Measurements from ENCODE around the gene INSYN1.
A peak's percentile ranks its signal among the peaks of the same experiment; 100 is the strongest.

INSYN1 gene

GRCh38 chr15:73779974-73780373 is 26.8 kb upstream of the INSYN1 start:
- no peak for DNase-seq

GRCh38 chr15:73777741-73778140 is 24.6 kb upstream of the INSYN1 start:
- DNase-seq = no peak

- DNase-seq = peak in 1 of 56 donors; percentile 14
Observed at GRCh38 chr15:73773428-73773827, 20.3 kb upstream of the INSYN1 start.

GRCh38 chr15:73771385-73772045 is 18.4 kb upstream of the INSYN1 start:
- DNase-seq = no peak

- no peak for DNase-seq
Observed at GRCh38 chr15:73770050-73770449, 16.9 kb upstream of the INSYN1 start.

GRCh38 chr15:73767806-73768501 is 14.8 kb upstream of the INSYN1 start:
- no peak for DNase-seq

GRCh38 chr15:73766598-73766997 is 13.4 kb upstream of the INSYN1 start:
- no peak for DNase-seq

- no peak for DNase-seq
Observed at GRCh38 chr15:73765778-73766177, 12.6 kb upstream of the INSYN1 start.

GRCh38 chr15:73763931-73764330 is 10.8 kb upstream of the INSYN1 start:
- DNase-seq = peak in 1 of 56 donors; percentile 8

- no peak for DNase-seq
Observed at GRCh38 chr15:73760330-73761329, 7.5 kb upstream of the INSYN1 start.

GRCh38 chr15:73758461-73758860 is 5.3 kb upstream of the INSYN1 start:
- no peak for DNase-seq

- DNase-seq = no peak
Observed at GRCh38 chr15:73757571-73757970, 4.4 kb upstream of the INSYN1 start.

GRCh38 chr15:73756947-73757513 is 3.9 kb upstream of the INSYN1 start:
- DNase-seq = peak in 1 of 56 donors; percentile 26

GRCh38 chr15:73756390-73756789 is 3.2 kb upstream of the INSYN1 start:
- no peak for DNase-seq

GRCh38 chr15:73755946-73756345 is 2.8 kb upstream of the INSYN1 start:
- no peak for DNase-seq

GRCh38 chr15:73755481-73755880 is 2.3 kb upstream of the INSYN1 start:
- DNase-seq = no peak

- no peak for DNase-seq
Observed at GRCh38 chr15:73754461-73754860, 1.3 kb upstream of the INSYN1 start.

GRCh38 chr15:73752806-73753193 is 351 bp downstream of the INSYN1 start:
- DNase-seq = peak in 3 of 56 donors; percentile 17 to 39 (median 37)

GRCh38 chr15:73751899-73752805 is 999 bp downstream of the INSYN1 start:
- peak in 1 of 56 donors; percentile 58 for DNase-seq

GRCh38 chr15:73751511-73751898 is 1.6 kb downstream of the INSYN1 start:
- peak in 6 of 56 donors; percentile 9 to 51 (median 23) for DNase-seq

Measured in nucleus accumbens (tissue), 56 donors.